SK-N-SH (cell line): Measurements from ENCODE around the gene SEPTIN7.

Experiments used
- CHD2 ChIP-seq: fragments of 150-350 bp; IDR thresholded peaks from 2 replicates; pipeline ENCODE4 v1.6.1; 2018; ENCODE audit warnings: low read length; ENCODE audit not compliant: partially characterized antibody
- CTCF ChIP-seq: fragments of 200-600 bp; sonication (generic); IDR thresholded peaks from 2 replicates; pipeline ENCODE4 v1.6.1; 2017; ENCODE audit warnings: antibody characterized with exemption, mild to moderate bottlenecking, moderate library complexity
- GATA2 ChIP-seq: sonication (generic); formaldehyde crosslinking; IDR thresholded peaks from 2 replicates; pipeline ENCODE4 v1.5.0; 2020; ENCODE audit warnings: mild to moderate bottlenecking, missing genetic modification reagents
- POLR2AphosphoS5 ChIP-seq: IDR thresholded peaks from 2 replicates; pipeline ENCODE4 v1.6.1; 2012; ENCODE audit warnings: low read depth, low read length
- RCOR1 ChIP-seq: fragments of 150-350 bp; IDR thresholded peaks from 2 replicates; pipeline ENCODE4 v1.6.1; 2017; ENCODE audit warnings: antibody characterized with exemption, low read length
- RFX5 ChIP-seq: IDR thresholded peaks from 2 replicates; pipeline ENCODE4 v1.6.1; 2012; ENCODE audit warnings: mild to moderate bottlenecking, improper control_type of control experiment, low read length
- TAF1 ChIP-seq: IDR thresholded peaks from 2 replicates; pipeline ENCODE4 v1.6.1; 2012; ENCODE audit warnings: low read depth, mild to moderate bottlenecking, low read length, moderate library complexity, borderline replicate concordance
- YY1 ChIP-seq: IDR thresholded peaks from 2 replicates; pipeline ENCODE4 v1.4.0; 2012; ENCODE audit warnings: low read depth, mild to moderate bottlenecking
- TF ChIP-seq, protein P1 (sequence below): IDR thresholded peaks from 2 replicates; pipeline ENCODE4; 2012

DNA sequence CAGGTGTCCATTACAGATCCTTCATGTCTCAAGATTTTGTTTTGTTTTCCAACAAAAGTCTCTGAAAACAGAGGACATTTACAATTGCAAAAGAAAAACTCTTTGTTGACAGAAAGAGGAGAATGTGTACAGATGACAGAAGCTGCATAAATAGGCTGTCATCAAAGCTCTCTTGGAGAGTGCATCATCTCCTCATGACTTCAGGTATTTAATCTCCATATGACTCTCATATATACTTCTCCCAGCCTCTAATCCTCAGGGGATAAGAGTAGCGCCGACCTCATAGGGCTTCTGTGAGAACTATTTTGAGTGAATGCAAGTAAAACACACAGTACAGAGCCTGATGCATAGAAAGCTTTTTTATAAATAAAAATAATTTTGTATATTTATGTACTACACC lies 48.1 kb upstream of the SEPTIN7 start:
- TF ChIP-seq CTCF (no peak), TAF1 (no peak), POLR2AphosphoS5 (no peak), YY1 (no peak), RCOR1 (no peak), GATA2 (CRISPR knock-in tag) (no peak), RFX5 (no peak), CHD2 (no peak)
- TF ChIP-seq, protein P1, sequence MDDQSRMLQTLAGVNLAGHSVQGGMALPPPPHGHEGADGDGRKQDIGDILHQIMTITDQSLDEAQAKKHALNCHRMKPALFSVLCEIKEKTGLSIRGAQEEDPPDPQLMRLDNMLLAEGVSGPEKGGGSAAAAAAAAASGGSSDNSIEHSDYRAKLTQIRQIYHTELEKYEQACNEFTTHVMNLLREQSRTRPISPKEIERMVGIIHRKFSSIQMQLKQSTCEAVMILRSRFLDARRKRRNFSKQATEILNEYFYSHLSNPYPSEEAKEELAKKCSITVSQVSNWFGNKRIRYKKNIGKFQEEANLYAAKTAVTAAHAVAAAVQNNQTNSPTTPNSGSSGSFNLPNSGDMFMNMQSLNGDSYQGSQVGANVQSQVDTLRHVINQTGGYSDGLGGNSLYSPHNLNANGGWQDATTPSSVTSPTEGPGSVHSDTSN, result no peak
